GM10248 (cell line): ENCODE measurements around the gene ZNF296.

Experiments
- CTCF ChIA-PET: fragments of 300-600 bp; sonication (Branson Sonifier 250); formaldehyde crosslinking; extraction: SDS; loops from one replicate; lab custom pipeline; 2021; ENCODE audit warnings: antibody characterized with exemption; lab: Yijun Ruan, JAX
- POLR2A ChIA-PET: fragments of 350-650 bp; sonication (Branson Sonifier 250); formaldehyde crosslinking; extraction: SDS; loops from one replicate; lab custom pipeline; 2020; ENCODE audit warnings: antibody characterized with exemption; lab: Yijun Ruan, JAX
- DNase-seq: peaks from one replicate; pipeline ENCODE4 v3.0.0; 2012; ENCODE audit errors: extremely low spot score
- CTCF ChIP-seq: IDR thresholded peaks from 2 replicates; pipeline ENCODE4 v1.5.1; 2012; ENCODE audit warnings: mild to moderate bottlenecking, low read depth; ENCODE audit errors: extremely low read depth, missing control alignments, control extremely low read depth

ZNF296 gene

GRCh38 chr19:45100201-45100600, 23.9 kb upstream of the ZNF296 start:
- no peak for TF ChIP-seq CTCF
- POLR2A ChIA-PET: no interaction called here
- CTCF ChIA-PET: no interaction called here
- DNase-seq: no peak

DNA sequence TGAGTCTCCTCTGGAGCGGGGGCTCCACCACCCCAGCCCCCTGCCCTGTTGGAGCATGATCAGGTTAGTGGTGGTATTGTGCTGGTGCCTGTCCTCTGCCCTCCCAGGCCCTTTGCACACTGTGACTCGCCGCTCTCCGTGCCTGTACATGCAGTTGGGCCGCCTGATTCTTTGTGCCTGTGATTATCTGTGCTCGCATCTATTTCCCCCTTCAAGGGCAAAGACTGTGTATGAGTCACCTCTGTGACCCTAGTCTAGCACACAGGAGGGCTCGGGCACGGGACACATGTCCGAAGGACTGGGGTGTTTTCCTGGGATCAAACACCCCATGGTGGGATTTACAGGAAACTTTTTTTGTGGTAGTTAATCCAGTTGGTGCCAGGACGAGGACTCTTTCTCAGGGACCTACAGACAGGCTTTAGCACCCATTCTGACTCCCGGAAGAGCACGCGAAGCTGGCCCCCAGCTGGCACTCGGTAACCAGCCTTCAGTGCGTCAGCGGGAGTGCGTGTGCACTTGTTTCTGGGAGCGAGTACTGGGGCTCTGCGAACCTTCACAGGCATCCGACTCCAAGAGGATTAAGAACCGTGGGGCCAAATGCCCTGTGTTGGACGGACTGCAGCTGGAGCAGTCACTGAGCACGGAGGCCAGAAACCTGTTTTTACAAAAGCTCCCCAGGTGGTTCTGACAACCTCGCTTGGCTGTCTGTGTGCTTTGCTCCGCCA, 23.4 kb upstream of the ZNF296 start:
- POLR2A ChIA-PET: interaction anchor here (0.5 kb wide), 1 partner anchor 24 kb away, joined by 7 read pairs; no protein-coding TSS in a partner anchor
- no peak for DNase-seq
- TF ChIP-seq CTCF: no peak
- CTCF ChIA-PET: interaction anchor here (1.0 to 2.1 kb wide), 2 partner anchors 13 to 32 kb away, joined by 3 to 4 read pairs; no protein-coding TSS in a partner anchor

DNA sequence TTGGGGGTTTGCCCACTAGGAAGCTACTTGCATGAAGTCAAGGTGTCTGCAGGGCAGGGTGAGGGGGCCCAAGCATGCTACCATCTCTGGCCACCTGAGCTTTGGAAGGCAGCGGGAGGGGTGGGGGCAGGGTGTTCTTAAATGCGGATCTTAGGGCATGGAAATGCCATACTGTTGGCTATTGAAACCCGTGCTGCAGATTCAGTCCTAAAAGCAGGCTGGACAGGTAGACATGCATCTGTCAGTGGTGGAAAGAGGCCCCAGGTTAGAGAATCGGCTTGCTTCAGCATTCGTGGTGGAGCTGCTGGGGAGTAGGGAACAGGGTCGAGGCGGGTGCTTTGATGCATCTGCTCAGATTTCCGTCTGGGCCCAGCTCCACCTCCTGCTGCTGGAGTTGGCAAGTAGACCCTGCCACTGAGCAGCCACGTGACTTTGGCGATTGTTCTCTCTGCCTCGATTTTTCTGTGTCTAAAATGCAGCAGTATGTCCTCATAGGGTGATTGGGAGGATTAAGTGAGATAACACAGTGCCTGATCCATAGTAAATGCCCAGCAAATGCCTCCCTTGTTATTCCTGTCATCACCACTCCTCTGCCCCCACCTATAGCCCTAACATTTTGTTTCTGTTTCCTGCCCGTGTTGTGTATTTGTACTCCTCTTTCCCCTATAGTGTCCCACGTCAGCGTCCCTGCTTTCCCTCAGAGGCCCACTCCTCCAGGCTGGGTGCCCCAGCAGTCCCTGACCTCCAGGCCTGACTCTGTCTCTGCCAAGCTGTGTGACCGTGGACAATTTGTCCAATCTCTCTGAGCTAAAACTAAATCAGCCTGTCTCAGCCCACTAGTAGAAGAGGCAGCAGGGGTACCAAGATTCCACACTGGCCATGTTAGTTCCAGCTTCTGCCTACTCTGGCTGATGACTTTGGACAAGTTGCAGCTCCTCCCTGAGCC, 22.5 kb upstream of the ZNF296 start:
- TF ChIP-seq CTCF: no peak
- ChIA-PET POLR2A (interaction anchor here (0.5 kb wide), 1 partner anchor 24 kb away, joined by 7 read pairs; no protein-coding TSS in a partner anchor), CTCF (interaction anchor here (1.0 to 2.1 kb wide), 4 partner anchors 12 to 340 kb away, joined by 3 to 4 read pairs (median 4); no protein-coding TSS in a partner anchor)
- no peak for DNase-seq

DNA sequence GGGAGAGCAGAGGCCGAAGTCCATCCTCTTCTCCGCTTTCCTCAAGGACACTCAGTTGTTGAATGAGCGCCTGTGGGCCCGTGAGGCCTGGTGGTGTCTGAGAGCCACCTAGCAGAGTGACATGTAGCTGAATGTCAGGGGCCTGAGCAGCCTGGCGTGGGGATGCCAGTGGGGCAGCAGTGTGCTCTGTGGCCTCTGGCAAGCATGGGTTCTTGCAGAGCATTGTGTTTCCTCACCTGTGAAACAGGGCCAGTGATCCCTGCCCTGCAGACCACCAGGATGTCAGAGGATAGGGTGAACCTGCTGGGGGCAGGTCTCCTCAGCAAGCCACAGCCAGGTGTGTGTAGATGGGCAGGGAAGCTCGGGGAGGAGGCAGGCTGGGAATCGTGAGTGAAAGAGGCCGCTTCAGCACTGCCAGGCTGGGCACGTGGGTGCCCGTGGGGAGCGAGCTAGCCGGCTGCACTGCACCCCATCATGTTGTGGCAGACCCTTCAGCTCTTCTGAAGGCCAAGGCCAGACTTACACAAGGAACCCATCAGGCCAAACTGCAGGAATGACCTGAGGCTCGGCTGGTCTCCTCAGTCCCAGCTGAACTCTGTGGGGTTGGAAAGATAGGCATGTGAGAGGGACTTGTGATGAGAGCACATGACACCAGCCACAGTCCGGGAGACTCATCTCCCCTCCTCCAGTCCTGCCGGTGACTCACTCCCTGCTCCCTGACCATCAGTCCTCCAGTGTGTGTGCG, 21.7 kb upstream of the ZNF296 start:
- ChIA-PET POLR2A (no interaction called here), CTCF (interaction anchor here (1.0 to 2.1 kb wide), 4 partner anchors 11 to 341 kb away, joined by 3 to 4 read pairs (median 4); no protein-coding TSS in a partner anchor)
- TF ChIP-seq CTCF: no peak
- no peak for DNase-seq

- CTCF ChIA-PET: interaction anchor here (1.3 to 1.9 kb wide), 3 partner anchors 14 to 342 kb away, joined by 3 to 4 read pairs (median 3); no protein-coding TSS in a partner anchor
- no peak for TF ChIP-seq CTCF
- no peak for DNase-seq
- POLR2A ChIA-PET: no interaction called here
These were observed 21.1 kb upstream of the ZNF296 start for GRCh38 chr19:45097450-45097775.
